Neural cell (in vitro differentiated cells): ENCODE measurements around the gene MYO3B.

Experiments
- EP300 ChIP-seq: fragments of 450-650 bp; conservative IDR thresholded peaks from 2 replicates; pipeline ENCODE4 v1.6.1; 2014; ENCODE audit warnings: antibody characterized with exemption, mild to moderate bottlenecking, moderate library complexity; ENCODE audit not compliant: poor library complexity, severe bottlenecking
- EZH2 ChIP-seq: fragments of 200-600, 300-800 bp; shearing (Covaris generic), sonication (generic); IDR thresholded peaks from 2 replicates; pipeline ENCODE4 v1.6.1; 2014; ENCODE audit warnings: antibody characterized with exemption, low read length, borderline replicate concordance, mild to moderate bottlenecking; ENCODE audit not compliant: insufficient read depth, poor library complexity, severe bottlenecking
- POLR2AphosphoS5 ChIP-seq: IDR thresholded peaks from 2 replicates; pipeline ENCODE4 v1.6.1; 2012
- RAD21 ChIP-seq: fragments of 450-650 bp; conservative IDR thresholded peaks from 2 replicates; pipeline ENCODE4 v1.6.1; 2014; ENCODE audit warnings: antibody characterized with exemption, mild to moderate bottlenecking, moderate library complexity
- TF ChIP-seq, protein P1 (sequence below): fragments of 450-650 bp; IDR thresholded peaks from 2 replicates; pipeline ENCODE4 v1.5.1; 2014; ENCODE audit warnings: antibody characterized with exemption, mild to moderate bottlenecking, moderate library complexity; ENCODE audit not compliant: poor library complexity, severe bottlenecking

DNA sequence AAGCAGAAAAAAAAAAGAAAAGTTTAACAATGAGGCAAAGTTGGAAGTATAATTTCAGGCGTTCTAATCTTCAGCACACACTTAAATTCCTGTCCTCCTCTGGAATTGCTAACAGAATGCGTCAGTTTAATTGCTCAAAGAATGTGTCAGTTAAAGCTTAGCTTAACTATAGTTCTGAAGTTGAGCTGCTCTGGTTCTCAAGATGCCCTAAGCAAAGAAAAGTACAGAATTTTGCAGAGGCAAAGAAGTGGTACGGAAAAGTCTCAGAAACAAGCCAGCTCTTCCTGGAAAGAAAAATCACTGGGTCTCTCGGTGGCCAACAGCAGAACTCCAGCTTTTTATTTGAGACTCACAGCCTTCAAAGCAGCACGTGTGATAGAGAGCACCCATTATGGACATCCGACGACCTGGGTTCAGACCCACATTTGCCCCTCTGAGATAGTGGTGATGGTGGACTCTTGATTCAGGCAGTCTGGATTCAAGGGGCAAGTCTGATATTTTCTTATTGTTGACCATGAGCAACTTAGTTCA lies 22.2 kb upstream of the MYO3B start:
- TF ChIP-seq POLR2AphosphoS5, result no peak
- no peak for TF ChIP-seq EP300
- TF ChIP-seq, protein P1, sequence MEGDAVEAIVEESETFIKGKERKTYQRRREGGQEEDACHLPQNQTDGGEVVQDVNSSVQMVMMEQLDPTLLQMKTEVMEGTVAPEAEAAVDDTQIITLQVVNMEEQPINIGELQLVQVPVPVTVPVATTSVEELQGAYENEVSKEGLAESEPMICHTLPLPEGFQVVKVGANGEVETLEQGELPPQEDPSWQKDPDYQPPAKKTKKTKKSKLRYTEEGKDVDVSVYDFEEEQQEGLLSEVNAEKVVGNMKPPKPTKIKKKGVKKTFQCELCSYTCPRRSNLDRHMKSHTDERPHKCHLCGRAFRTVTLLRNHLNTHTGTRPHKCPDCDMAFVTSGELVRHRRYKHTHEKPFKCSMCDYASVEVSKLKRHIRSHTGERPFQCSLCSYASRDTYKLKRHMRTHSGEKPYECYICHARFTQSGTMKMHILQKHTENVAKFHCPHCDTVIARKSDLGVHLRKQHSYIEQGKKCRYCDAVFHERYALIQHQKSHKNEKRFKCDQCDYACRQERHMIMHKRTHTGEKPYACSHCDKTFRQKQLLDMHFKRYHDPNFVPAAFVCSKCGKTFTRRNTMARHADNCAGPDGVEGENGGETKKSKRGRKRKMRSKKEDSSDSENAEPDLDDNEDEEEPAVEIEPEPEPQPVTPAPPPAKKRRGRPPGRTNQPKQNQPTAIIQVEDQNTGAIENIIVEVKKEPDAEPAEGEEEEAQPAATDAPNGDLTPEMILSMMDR, result no peak
- TF ChIP-seq RAD21, result no peak
- TF ChIP-seq EZH2, result no peak
